Panc1 (cell line): ENCODE results near the gene SLC38A1. TPM values are rescaled to one million over a fixed set of nuclear protein-coding genes. Genes with fewer than 3 reads are reported as not detected.

ENCODE experiments used
- ATAC-seq: fragments of 200-7000 bp; cut with Tn5 transposase; 2 replicates; pipeline ENCODE4 v1.9.1; 2020; ENCODE audit warnings: mild to moderate bottlenecking, moderate library complexity
- BruUV-seq: library from RNA; stranded (reverse); fragments of 400-500 nt; replicated peaks from 2 replicates; lab custom pipeline; 2021; lab: Mats Ljungman, UMichigan
- CTCF ChIA-PET: fragments of 300-600 bp; sonication (Branson Sonifier 250); formaldehyde crosslinking; loops from one replicate; lab custom pipeline; 2022; ENCODE audit warnings: antibody characterized with exemption; lab: Charles Lee
- POLR2A ChIA-PET: fragments of 300-600 bp; sonication (Branson Sonifier 250); formaldehyde crosslinking; loops from one replicate; lab custom pipeline; 2022; ENCODE audit warnings: antibody characterized with exemption; lab: Charles Lee
- DNase-seq: peaks from one replicate; pipeline ENCODE4 v3.0.0-alpha.2; 2010; ENCODE audit warnings: low read depth, low spot score
- H3K27ac ChIP-seq: 2 replicates; pipeline ENCODE4 v1.5.1; 2011; ENCODE audit warnings: mild to moderate bottlenecking, low read length, inconsistent platforms
- H3K27me3 ChIP-seq: fragments of 200-500 bp; sonication (Bioruptor generic); 2 replicates; pipeline ENCODE4 v1.6.0; 2014; ENCODE audit warnings: low read length, inconsistent platforms; ENCODE audit not compliant: control insufficient read depth, insufficient read depth
- H3K36me3 ChIP-seq: fragments of 200-500 bp; sonication (Bioruptor generic); 2 replicates; pipeline ENCODE4 v1.5.1; 2014; ENCODE audit warnings: inconsistent platforms, mild to moderate bottlenecking, low read length, moderate library complexity; ENCODE audit not compliant: control insufficient read depth, insufficient read depth
- H3K4me1 ChIP-seq: 2 replicates; pipeline ENCODE4 v1.5.1; 2011; ENCODE audit warnings: inconsistent platforms, mild to moderate bottlenecking, low read length, moderate library complexity; ENCODE audit not compliant: control insufficient read depth, insufficient read depth
- H3K4me3 ChIP-seq, 2 experiments: 2 replicates each; pipeline ENCODE4 v1.5.1; 2011 to 2012; ENCODE audit warnings: low read depth in 2 of 2, low read length in 2 of 2, mild to moderate bottlenecking in 2 of 2, inconsistent platforms in 1 of 2, moderate library complexity in 1 of 2
- H3K9me3 ChIP-seq: fragments of 200-500 bp; sonication (Bioruptor generic); 2 replicates; pipeline ENCODE4 v1.5.1; 2014; ENCODE audit warnings: low read depth, mild to moderate bottlenecking, inconsistent platforms, low read length, moderate library complexity; ENCODE audit not compliant: control insufficient read depth, insufficient read depth
- POLR2AphosphoS5 ChIP-seq: IDR thresholded peaks from 2 replicates; pipeline ENCODE4 v1.6.1; 2012; ENCODE audit warnings: mild to moderate bottlenecking, low read depth, low read length, moderate library complexity
- REST ChIP-seq, 2 experiments: IDR thresholded peaks; 2 replicates each; pipeline ENCODE4 v1.6.1; 2011 to 2012; ENCODE audit warnings: low read depth in 2 of 2, control low read depth in 1 of 2, low read length in 1 of 2, mild to moderate bottlenecking in 1 of 2, moderate library complexity in 1 of 2; ENCODE audit not compliant: insufficient read depth in 1 of 2
- SIN3A ChIP-seq: IDR thresholded peaks from 2 replicates; pipeline ENCODE4 v1.6.1; 2012; ENCODE audit warnings: low read depth, mild to moderate bottlenecking, low read length, moderate library complexity, borderline replicate concordance; ENCODE audit not compliant: insufficient read depth
- TCF7L2 ChIP-seq: IDR thresholded peaks from 2 replicates; pipeline ENCODE4 v1.6.1; 2011; ENCODE audit warnings: mild to moderate bottlenecking, low read depth, low read length, inconsistent platforms
- in situ Hi-C: cut with HindIII; loops from 2 replicates; pipeline ENCODE4 v1.10.0; 2016; ENCODE audit warnings: low sequenced_read_pairs, low pct_unique_long_range_greater_than_20kb
- intact Hi-C: fragments of 100-400 bp; cut with micrococcal nuclease; formaldehyde crosslinking; loops from one replicate; pipeline ENCODE4 v1.10.0; 2022; ENCODE audit not compliant: unreplicated experiment
- total RNA-seq: library from RNA; stranded (reverse); gene quantifications from one replicate; pipeline ENCODE4 v1.2.1, GENCODE V29; 2021; ENCODE audit not compliant: unreplicated experiment
- TF ChIP-seq, protein P1 (sequence below): fragments of 450-650 bp; IDR thresholded peaks from 2 replicates; pipeline ENCODE4 v1.5.1; 2017; ENCODE audit warnings: mild to moderate bottlenecking

Gene SLC38A1
- total RNA-seq, 1 experiment from 2014 or later, result 127 TPM

GRCh38 chr12:46187023-46187422 lies 81.8 kb downstream of the SLC38A1 start:
- Histone ChIP-seq H3K4me3 (no peak overlapping the region), H3K36me3 (peaks cover 2% of the 10 kb centered on the region; the same call in 1 of the 2 replicates), H3K27ac (no peak overlapping the region), H3K4me1 (no peaks in the 10 kb centered on the region), H3K27me3 (no peaks in the 10 kb centered on the region), H3K9me3 (no peaks in the 10 kb centered on the region)
- no TSS peak for BruUV-seq
- in situ Hi-C loops (no loop called here), intact Hi-C loops (no loop called here)
- DNase-seq, result no peak
- ChIA-PET CTCF (no interaction called here), POLR2A (no interaction called here)
- no peak for ATAC-seq
- TF ChIP-seq REST (IDR thresholded peaks at IDR 0.05; ENCODE audit: insufficient read depth in 1 of 2, low read depth in 2 of 2, low read length in 1 of 2), result no peak
- no peak for TF ChIP-seq POLR2AphosphoS5
- TF ChIP-seq, protein P1, sequence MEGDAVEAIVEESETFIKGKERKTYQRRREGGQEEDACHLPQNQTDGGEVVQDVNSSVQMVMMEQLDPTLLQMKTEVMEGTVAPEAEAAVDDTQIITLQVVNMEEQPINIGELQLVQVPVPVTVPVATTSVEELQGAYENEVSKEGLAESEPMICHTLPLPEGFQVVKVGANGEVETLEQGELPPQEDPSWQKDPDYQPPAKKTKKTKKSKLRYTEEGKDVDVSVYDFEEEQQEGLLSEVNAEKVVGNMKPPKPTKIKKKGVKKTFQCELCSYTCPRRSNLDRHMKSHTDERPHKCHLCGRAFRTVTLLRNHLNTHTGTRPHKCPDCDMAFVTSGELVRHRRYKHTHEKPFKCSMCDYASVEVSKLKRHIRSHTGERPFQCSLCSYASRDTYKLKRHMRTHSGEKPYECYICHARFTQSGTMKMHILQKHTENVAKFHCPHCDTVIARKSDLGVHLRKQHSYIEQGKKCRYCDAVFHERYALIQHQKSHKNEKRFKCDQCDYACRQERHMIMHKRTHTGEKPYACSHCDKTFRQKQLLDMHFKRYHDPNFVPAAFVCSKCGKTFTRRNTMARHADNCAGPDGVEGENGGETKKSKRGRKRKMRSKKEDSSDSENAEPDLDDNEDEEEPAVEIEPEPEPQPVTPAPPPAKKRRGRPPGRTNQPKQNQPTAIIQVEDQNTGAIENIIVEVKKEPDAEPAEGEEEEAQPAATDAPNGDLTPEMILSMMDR, result no peak

DNA sequence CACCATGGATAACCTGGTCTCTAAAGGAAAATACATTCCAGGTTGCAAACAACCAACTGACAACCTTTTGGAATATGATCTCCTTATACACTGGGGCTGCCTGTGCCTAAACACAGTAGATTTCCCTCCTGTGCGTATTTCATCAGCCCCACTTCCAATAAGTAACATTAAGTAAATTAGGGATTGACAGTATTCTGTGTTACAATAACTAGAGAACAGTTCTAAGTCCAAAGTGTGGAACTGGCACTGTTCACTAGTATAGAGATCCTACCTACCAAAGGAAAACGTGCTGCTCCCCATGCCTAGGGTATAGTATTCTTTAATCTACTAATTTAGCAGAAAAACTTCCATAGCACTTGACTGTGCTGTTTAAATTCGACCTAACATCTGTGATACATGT lies 82.8 kb downstream of the SLC38A1 start:
- no peaks in the 10 kb centered on the region for H3K9me3 ChIP-seq
- POLR2A ChIA-PET, result no interaction called here
- intact Hi-C loops (no loop called here), in situ Hi-C loops (no loop called here)
- ATAC-seq (no peak), DNase-seq (no peak)
- no peak overlapping the region for H3K27ac ChIP-seq
- no TSS peak for BruUV-seq
- no peak overlapping the region for H3K4me3 ChIP-seq
- H3K36me3 ChIP-seq, result peaks cover 2% of the 10 kb centered on the region; the same call in 1 of the 2 replicates
- TF ChIP-seq POLR2AphosphoS5 (no peak), TCF7L2 (no peak), SIN3A (no peak), REST (IDR thresholded peaks at IDR 0.05; ENCODE audit: insufficient read depth in 1 of 2, low read depth in 2 of 2, low read length in 1 of 2) (no peak)
- TF ChIP-seq, protein P1, result no peak
- CTCF ChIA-PET, result no interaction called here
- H3K27me3 ChIP-seq, result no peaks in the 10 kb centered on the region
- H3K4me1 ChIP-seq, result no peaks in the 10 kb centered on the region
